ENCODE data around the gene HOXC6.
"Not testable (repeated sequence)": the region's sequence is repeated elsewhere in the genome, so short reads cannot be mapped to it uniquely, and the experiment has no call there.

HOXC6 gene

GRCh38 chr12:54060174-54060974, 32.1 kb downstream of the HOXC6 start:
- DNase-seq = no peak

GRCh38 chr12:54060975-54061778, 32.9 kb downstream of the HOXC6 start:
- DNase-seq = no peak

GRCh38 chr12:54065677-54066076, 37.4 kb downstream of the HOXC6 start:
- no peak for DNase-seq

GRCh38 chr12:54066408-54066807, 38.2 kb downstream of the HOXC6 start:
- DNase-seq = no peak

GRCh38 chr12:54068418-54069070, 40.3 kb downstream of the HOXC6 start:
- DNase-seq = no peak

- no peak for DNase-seq
Observed at GRCh38 chr12:54071942-54072341, 43.7 kb downstream of the HOXC6 start.

- DNase-seq = no peak
Observed at GRCh38 chr12:54074308-54074707, 46.1 kb downstream of the HOXC6 start.

GRCh38 chr12:54075409-54075808, 47.2 kb downstream of the HOXC6 start:
- no peak for DNase-seq

GRCh38 chr12:54075974-54076373, 47.7 kb downstream of the HOXC6 start:
- no peak for DNase-seq

GRCh38 chr12:54077843-54078242, 49.6 kb downstream of the HOXC6 start:
- DNase-seq = not testable (repeated sequence)

GRCh38 chr12:54079115-54079514, 50.9 kb downstream of the HOXC6 start:
- DNase-seq = not testable (repeated sequence)
